Stimulated activated CD4-positive, alpha-beta T cell treated with anti-CD3 and anti-CD28 coated beads, Interleukin-12 subunit alpha, Interleukin-12 subunit beta, amount 100 ng/mL, for 24 hours (primary cell): Measurements from ENCODE around the gene INCA1.
"Not testable (repeated sequence)": the region's sequence is repeated elsewhere in the genome, so short reads cannot be mapped to it uniquely, and the experiment has no call there.

Experiments used
- DNase-seq, 2 experiments: peaks; one replicate each; pipeline ENCODE4 v3.0.0-alpha.2; 2020; ENCODE audit warnings: low read depth in 2 of 2

INCA1 gene

GRCh38 chr17:4997302-4998026 is at the start of gene INCA1, which contains the start of gene KIF1C:
INCA1 (minus strand) TSS chr17:4997522; CDS start chr17:4994437, 3,085 bp downstream.
KIF1C (plus strand) TSS chr17:4997950; CDS start chr17:5000247, 2,297 bp downstream.
- peak; percentile 77 to 86 for DNase-seq

GRCh38 chr17:5045496-5045895 is 48.2 kb upstream of the INCA1 start:
- DNase-seq, result no peak

DNA sequence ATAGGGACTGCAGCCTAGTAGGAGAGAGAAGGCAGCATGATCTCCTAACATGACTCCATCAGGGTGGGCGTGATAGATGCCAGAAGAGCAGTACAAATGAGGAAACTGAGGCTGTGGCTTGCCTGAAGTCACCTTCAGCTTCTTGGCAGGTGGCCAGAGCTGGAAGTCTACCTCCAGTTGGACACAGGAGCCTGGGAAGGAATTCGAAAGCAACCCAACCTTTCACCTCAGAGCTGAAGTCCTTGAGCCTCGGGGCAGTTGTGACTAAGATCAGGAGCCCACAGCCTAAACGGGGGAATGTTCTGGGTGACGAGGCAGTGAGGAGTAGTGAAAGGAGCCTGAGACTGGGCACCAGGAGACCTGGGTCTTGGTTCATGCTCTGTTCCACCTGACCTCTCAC is 47.3 kb upstream of the INCA1 start:
- no peak for DNase-seq

DNA sequence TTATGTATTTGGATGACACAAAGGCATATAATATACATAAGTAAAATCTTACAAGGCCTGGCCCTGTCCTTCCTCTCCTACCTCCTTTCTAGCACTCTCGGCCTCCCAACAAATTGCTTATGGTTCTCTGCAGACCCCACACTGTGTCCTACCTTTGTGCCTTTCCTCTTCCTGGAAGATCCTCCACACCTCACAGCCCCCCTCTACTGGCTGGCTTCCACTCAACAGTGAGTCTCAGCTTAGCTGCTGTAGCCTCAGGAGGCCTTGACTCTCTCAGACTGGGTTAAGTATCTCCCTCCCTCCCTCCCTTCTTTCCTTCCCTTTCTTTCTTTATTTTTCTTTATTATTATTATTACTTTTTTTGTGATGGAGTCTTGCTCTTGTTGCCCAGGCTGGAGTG is 46.2 kb upstream of the INCA1 start:
- DNase-seq, result no peak

DNA sequence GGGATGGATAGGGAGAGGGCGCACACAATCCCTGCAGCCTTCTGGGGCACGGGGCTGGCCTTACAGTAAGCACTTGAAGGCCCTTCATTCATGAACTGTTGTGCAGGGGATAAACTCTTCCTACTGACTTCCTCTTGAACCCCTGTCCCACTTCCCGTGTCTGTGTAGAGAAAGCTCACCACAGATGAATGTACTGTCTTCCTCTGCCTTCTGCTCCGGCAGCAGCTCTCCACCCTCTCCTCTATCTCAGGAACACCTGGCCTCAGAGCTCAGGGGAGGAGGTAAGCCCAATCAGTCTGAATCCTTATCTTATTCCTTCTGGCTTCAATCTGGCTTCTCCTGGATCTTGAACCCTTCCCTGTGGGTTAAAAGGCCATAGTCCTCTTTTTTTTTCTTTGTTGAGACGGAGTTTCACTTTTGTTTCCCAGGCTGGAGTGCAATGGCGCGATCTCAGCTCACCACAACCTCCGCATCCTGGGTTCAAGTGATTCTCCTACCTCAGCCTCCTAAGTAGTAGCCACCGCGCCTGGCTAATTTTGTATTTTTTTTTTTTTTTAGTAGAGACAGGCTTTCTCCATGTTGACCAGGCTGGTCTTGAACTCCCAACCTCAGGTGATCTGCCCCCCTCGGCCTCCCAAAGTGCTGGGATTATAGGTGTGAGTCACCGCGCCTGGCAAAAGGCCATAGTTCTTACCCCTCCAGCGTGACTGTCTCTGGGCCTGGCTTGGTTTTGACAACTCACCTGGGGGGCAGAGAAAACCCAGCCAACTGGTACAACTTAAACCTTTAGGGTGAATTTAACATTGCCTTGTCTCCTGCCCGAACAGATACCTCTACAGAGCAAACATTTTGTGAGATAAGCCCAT is 45.1 kb upstream of the INCA1 start:
- DNase-seq, result no peak

- DNase-seq, result no peak
Measured at GRCh38 chr17:5035315-5035714, 38.0 kb upstream of the INCA1 start, which contains the start of gene SLC52A1. SLC52A1 (minus strand) TSS chr17:5035426; CDS start chr17:5034606, 820 bp downstream.

GRCh38 chr17:5034651-5035050 is 37.3 kb upstream of the INCA1 start:
- DNase-seq, result no peak

GRCh38 chr17:5034063-5034462 is 36.7 kb upstream of the INCA1 start:
- no peak for DNase-seq

DNA sequence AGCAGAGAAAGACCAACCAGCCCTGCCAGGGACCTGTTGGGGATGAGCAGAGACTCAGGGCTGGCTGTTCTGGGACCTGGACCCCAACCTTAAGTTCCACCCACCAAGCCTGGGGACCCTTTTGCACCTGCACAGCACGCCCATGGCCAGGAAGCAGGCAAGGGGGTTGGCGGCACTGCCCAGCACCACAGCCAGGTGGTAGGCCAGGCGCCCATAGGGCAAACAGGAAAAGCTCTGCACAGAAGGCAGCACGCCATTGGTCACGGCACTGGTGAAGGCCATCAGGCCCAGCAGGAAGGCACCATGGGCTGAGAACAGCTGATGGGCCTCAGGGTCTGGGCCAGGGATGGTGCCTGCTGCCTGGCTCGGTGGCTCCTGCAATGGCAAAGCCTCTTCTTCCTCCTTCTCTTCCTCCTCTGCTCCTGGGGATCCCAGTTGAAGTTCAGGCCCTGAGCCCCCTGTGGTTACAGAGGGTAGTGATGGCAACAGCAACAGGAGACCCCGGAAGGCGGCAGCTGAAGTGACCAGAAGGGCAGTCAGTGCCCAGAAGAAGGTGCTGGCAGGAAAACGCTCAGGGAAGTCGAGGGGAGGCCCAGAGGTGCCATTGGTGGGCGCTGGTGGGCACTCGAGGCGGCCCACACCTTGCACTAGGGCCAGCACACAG is 36.2 kb upstream of the INCA1 start:
- DNase-seq, result no peak

GRCh38 chr17:5032865-5033264 is 35.5 kb upstream of the INCA1 start:
- no peak for DNase-seq

- DNase-seq, result peak; percentile 70 to 82
Measured at GRCh38 chr17:5031365-5032082, 34.2 kb upstream of the INCA1 start.

DNA sequence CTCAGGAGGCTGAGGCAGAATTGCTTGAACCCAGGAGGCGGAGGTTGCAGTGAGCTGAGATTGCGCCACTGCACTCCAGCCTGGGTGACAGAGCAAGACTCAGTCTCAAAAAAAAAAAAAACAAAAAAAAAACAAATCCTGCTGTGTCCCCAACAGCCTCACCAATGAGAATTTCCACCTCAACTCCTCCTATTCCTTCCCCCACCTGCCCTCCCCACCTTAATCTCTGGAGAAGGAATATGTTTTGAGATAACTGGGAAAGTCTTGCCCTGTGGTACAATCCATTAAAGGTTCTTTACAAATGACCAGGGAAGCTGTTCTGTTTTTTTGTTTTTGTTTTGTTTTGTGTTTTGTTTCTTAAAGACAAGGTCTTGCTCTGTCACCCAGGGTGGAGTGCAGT is 32.8 kb upstream of the INCA1 start:
- not testable (repeated sequence) for DNase-seq

DNA sequence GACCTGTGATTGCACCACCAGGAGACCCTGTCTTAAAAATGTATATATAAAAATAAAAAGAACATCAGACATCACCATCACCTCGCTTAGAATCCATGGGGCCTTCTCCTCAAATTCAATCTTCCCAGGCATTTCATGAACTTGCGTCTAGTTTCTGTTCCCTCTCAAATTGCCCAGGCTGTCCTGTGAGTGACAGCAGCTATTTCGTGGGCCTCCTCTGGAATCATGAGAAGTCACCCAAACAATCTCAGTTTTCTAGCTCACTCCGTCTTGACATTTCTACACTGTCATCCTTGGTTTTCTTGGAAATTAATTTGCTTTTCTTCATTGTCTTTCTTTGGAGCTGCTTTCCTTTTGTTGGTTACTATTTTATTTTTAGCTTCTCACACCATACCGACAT is 30.6 kb upstream of the INCA1 start:
- no peak for DNase-seq

DNA sequence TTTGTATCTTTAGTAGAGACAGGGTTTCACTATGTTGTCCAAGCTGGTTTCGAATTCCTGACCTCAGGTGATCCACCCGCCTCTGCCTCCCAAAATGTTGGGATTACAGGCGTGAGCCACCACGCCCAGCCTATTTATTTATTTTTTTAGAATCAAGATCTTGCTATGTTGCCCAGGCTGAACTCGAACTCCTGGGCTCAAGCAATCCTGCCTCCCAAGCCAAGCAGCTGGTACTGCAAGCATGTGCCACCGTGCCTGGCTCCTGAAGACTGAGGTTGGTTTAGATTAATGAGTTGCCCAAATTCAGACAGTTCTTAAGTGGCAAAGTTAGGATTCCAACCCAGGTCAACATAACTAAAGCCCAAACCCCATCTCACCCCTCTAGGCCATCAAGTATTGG is 30.0 kb upstream of the INCA1 start:
- DNase-seq, result no peak

GRCh38 chr17:5024604-5025003 is 27.3 kb upstream of the INCA1 start:
- no peak for DNase-seq

DNA sequence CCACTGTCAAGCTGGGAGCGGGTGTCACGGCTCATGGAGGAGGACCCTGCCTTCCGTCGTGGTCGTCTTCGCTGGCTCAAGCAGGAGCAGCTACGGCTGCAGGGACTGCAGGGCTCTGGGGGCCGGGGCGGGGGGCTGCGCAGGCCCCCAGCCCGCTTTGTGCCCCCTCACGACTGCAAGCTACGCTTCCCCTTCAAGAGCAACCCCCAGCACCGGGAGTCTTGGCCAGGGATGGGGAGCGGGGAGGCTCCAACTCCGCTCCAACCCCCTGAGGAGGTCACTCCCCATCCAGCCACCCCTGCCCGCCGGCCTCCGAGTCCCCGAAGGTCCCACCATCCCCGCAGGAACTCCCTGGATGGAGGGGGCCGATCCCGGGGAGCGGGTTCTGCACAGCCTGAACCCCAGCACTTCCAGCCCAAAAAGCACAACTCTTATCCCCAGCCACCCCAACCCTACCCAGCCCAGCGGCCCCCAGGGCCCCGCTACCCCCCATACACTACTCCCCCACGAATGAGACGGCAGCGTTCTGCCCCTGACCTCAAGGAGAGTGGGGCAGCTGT is 26.3 kb upstream of the INCA1 start:
- no peak for DNase-seq

DNA sequence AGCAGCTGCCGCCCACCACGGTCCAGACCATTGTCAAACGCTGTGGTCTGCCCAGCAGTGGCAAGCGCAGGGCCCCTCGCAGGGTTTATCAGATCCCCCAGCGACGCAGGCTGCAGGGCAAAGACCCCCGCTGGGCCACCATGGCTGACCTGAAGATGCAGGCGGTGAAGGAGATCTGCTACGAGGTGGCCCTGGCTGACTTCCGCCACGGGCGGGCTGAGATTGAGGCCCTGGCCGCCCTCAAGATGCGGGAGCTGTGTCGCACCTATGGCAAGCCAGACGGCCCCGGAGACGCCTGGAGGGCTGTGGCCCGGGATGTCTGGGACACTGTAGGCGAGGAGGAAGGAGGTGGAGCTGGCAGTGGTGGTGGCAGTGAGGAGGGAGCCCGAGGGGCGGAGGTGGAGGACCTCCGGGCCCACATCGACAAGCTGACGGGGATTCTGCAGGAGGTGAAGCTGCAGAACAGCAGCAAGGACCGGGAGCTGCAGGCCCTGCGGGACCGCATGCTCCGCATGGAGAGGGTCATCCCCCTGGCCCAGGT is 24.9 kb upstream of the INCA1 start:
- no peak for DNase-seq

- no peak for DNase-seq
Measured at GRCh38 chr17:5020502-5021023, 23.2 kb upstream of the INCA1 start.

DNA sequence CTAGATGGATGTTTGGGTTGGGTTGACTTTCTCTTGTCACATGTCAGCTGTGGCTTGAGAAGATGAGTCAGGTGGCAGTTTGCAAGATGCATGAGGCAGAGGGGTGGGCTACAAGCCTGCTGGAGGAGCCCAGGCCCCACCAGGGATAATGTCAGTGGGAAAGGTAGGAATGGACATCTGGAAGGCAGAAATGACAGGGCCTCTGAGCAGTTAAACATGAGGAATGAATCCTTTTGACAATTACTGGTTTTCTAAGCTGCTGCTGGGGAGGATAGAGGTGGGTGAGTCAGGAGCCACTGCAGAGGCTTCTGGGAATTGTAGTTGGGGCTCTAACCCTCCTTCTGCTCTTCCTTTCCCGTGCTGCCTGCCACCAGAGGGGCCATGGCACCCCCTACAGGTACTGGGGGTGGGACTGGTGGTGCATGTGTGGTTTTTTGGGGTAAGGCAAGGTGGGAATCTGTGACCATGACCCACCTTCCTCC is 22.2 kb upstream of the INCA1 start:
- no peak for DNase-seq

DNA sequence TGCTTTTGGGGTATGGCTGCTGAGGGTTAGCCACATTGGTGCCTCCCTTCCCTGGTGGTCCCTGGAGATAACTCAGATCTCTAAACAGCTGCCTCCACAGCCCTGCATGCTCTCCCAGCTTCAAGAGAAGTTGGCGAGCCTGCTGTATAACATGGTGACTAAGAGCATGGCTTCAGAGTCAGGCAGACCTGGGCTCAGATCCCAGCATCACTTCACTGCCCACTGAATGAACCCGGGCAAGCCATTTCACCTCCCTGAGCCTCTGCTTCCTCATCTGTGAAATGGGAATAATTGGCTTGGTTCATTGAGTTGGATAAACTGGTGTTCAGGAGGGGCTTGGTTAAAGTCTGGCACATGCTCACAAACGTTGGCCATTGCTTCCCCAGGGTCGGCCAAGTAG is 17.0 kb upstream of the INCA1 start:
- DNase-seq, result no peak

DNA sequence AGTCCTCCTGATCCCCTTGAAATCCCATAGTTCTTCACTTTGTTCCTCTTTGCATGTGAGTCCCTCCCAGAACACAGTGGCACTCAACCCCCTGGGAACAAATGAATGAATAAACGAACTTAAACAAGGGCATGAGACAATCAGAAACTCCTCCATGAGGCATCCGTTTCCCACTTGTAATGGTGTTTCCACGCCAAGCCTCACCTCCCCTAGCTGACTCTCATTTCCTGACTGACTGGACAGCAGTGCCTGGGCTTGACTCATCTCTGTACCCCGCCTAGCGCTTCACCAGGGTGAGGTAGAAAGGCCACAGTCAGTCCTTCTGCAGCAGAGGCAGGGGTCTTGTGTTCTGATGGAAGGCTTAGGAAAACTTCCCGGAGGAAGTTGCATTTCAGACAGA is 14.6 kb upstream of the INCA1 start:
- no peak for DNase-seq
